ENCODE results near the gene CHST15.

DNA sequence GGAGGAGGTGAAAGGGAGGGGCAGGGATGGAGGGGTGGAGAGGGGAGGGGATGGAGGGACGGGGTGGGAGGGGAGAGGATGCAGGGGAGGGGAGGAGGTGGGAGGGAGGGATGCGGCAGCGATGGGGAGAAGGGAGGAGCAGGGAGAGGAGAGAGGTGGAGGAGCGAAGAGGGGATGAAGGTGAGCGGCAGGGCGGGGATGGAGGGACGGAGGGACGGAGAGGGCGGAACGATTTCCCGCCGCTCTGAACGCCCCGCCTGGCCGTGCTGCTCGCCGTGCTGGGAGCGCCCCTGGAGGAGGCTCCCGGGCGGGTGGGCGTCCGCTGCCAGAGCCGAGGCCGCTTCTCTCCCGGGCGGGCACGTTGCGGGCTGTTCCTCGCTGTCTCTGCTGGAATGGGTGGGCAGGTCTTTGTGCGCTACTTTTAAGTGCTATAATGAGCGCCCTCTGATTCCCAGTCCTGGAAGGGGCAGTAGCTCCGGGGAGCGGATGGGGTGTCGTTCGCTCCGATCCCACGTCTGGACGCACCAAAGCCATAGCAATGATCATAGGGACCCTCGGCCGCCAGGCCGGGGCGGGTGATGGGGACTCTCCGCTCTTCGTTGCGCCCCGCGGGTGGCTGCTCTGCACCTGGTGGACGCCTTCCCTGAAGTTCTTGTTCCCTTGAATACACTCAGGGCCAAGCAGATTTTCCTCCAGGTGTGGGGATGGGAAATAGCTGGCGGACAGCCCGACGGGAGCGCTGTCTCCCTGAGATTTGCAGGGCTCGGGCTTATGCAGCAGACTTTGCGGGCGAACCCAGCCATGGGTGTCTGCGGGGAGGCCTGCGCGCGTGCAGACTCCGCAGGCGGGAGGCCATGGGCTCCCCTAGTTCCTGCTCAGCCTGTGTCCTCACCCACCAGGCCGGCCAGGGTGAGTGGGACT is 120.7 kb downstream of the CHST15 start:
- no peak for TF ChIP-seq POLR2A (IDR thresholded peaks at IDR 0.05; ENCODE audit: low read depth, low read length)
- TF ChIP-seq POLR2AphosphoS5 (IDR thresholded peaks at IDR 0.05; ENCODE audit: low read depth, low read length), result no peak
- no peak for TF ChIP-seq SPI1 (IDR thresholded peaks at IDR 0.05; ENCODE audit: low read depth, low read length)

All from GM12891 (cell line).